Endothelial cell of umbilical vein (primary cell): Measurements from ENCODE around the gene ATP5IF1.

ENCODE experiments used
- EZH2 ChIP-seq: IDR thresholded peaks from 2 replicates; pipeline ENCODE4 v1.6.1; 2012; ENCODE audit warnings: borderline replicate concordance, low read depth, mild to moderate bottlenecking, moderate library complexity, low read length, inconsistent platforms; ENCODE audit not compliant: severe bottlenecking
- JUN ChIP-seq: IDR thresholded peaks from 2 replicates; pipeline ENCODE4 v1.6.1; 2011; ENCODE audit warnings: borderline replicate concordance, low read depth; ENCODE audit not compliant: insufficient read length, insufficient read depth
- TF ChIP-seq, protein P1 (sequence below), 2 donors: IDR thresholded peaks; 1 replicate in 1 of 2; 2 replicates in 1 of 2; pipeline ENCODE4 v1.5.1; 2011; ENCODE audit warnings: low read length in 2 of 2, mild to moderate bottlenecking in 2 of 2, moderate library complexity in 2 of 2, control low read depth in 1 of 2, inconsistent platforms in 1 of 2, low read depth in 1 of 2; ENCODE audit not compliant: insufficient read depth in 1 of 2; ENCODE audit errors: extremely low read depth in 1 of 2

DNA sequence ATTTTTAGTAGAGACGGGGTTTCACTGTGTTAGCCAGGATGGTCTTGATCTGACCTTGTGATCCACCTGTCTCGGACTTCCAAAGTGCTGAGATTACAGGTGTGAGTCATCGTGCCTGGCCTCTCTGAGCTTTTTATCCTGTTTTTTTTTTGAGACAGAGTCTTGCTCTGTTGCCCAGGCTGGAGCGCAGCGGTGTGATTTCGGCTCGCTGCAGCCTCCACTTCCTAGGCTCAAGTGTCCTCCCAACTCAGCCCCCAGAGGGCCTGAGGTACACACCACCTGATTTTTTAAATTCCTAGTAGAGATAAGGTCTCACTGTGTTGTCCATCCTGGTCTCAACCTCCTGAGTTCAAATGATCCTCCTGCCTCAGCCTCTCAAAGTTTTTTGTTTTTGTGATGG lies 43.8 kb downstream of the ATP5IF1 start:
- TF ChIP-seq EZH2 (no peak), JUN (no peak)
- TF ChIP-seq, protein P1, sequence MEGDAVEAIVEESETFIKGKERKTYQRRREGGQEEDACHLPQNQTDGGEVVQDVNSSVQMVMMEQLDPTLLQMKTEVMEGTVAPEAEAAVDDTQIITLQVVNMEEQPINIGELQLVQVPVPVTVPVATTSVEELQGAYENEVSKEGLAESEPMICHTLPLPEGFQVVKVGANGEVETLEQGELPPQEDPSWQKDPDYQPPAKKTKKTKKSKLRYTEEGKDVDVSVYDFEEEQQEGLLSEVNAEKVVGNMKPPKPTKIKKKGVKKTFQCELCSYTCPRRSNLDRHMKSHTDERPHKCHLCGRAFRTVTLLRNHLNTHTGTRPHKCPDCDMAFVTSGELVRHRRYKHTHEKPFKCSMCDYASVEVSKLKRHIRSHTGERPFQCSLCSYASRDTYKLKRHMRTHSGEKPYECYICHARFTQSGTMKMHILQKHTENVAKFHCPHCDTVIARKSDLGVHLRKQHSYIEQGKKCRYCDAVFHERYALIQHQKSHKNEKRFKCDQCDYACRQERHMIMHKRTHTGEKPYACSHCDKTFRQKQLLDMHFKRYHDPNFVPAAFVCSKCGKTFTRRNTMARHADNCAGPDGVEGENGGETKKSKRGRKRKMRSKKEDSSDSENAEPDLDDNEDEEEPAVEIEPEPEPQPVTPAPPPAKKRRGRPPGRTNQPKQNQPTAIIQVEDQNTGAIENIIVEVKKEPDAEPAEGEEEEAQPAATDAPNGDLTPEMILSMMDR (IDR thresholded peaks at IDR 0.05; ENCODE audit: extremely low read depth in 1 of 2, insufficient read depth in 1 of 2, low read depth in 1 of 2, low read length in 2 of 2): no peak
